ENCODE results near the gene CCDC17. TPM values are rescaled to one million over a fixed set of nuclear protein-coding genes. Genes with fewer than 3 reads are reported as not detected.

Gene CCDC17
- total and polyA plus RNA-seq, 2 experiments from 2014 or later, result 0.57 to 2.2 TPM

DNA sequence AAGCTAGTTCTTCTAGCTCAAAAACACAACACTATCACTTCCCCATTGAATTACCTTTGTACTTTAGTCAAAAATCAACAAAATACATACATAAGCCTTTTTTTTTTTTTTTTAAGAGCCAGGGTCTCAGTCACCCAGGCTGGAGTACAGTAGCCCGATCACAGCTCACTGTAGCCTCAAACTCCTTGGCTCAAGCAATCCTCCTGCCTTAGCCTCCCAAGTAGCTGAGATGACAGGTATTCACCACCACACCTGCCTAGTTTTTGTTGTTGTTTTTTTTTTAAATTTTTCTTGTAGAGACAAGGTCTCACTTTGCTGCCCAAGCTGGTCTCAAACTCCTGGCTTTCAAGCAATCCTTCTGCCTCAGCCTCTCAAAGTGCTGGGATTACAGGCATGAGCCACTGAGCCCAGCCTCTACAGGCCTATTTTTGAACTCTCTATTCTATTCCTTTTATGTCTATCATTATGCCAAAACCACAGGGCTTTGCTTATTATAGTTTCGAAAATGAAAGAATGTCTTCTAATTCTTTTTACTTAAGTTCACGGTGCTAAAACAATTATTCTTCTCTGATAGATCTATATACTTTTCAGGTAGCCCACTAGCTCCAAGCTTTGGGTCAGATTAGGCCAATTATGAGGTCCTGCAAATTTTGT is 32.8 kb upstream of the CCDC17 start (continued):
- TF ChIP-seq, protein P1, sequence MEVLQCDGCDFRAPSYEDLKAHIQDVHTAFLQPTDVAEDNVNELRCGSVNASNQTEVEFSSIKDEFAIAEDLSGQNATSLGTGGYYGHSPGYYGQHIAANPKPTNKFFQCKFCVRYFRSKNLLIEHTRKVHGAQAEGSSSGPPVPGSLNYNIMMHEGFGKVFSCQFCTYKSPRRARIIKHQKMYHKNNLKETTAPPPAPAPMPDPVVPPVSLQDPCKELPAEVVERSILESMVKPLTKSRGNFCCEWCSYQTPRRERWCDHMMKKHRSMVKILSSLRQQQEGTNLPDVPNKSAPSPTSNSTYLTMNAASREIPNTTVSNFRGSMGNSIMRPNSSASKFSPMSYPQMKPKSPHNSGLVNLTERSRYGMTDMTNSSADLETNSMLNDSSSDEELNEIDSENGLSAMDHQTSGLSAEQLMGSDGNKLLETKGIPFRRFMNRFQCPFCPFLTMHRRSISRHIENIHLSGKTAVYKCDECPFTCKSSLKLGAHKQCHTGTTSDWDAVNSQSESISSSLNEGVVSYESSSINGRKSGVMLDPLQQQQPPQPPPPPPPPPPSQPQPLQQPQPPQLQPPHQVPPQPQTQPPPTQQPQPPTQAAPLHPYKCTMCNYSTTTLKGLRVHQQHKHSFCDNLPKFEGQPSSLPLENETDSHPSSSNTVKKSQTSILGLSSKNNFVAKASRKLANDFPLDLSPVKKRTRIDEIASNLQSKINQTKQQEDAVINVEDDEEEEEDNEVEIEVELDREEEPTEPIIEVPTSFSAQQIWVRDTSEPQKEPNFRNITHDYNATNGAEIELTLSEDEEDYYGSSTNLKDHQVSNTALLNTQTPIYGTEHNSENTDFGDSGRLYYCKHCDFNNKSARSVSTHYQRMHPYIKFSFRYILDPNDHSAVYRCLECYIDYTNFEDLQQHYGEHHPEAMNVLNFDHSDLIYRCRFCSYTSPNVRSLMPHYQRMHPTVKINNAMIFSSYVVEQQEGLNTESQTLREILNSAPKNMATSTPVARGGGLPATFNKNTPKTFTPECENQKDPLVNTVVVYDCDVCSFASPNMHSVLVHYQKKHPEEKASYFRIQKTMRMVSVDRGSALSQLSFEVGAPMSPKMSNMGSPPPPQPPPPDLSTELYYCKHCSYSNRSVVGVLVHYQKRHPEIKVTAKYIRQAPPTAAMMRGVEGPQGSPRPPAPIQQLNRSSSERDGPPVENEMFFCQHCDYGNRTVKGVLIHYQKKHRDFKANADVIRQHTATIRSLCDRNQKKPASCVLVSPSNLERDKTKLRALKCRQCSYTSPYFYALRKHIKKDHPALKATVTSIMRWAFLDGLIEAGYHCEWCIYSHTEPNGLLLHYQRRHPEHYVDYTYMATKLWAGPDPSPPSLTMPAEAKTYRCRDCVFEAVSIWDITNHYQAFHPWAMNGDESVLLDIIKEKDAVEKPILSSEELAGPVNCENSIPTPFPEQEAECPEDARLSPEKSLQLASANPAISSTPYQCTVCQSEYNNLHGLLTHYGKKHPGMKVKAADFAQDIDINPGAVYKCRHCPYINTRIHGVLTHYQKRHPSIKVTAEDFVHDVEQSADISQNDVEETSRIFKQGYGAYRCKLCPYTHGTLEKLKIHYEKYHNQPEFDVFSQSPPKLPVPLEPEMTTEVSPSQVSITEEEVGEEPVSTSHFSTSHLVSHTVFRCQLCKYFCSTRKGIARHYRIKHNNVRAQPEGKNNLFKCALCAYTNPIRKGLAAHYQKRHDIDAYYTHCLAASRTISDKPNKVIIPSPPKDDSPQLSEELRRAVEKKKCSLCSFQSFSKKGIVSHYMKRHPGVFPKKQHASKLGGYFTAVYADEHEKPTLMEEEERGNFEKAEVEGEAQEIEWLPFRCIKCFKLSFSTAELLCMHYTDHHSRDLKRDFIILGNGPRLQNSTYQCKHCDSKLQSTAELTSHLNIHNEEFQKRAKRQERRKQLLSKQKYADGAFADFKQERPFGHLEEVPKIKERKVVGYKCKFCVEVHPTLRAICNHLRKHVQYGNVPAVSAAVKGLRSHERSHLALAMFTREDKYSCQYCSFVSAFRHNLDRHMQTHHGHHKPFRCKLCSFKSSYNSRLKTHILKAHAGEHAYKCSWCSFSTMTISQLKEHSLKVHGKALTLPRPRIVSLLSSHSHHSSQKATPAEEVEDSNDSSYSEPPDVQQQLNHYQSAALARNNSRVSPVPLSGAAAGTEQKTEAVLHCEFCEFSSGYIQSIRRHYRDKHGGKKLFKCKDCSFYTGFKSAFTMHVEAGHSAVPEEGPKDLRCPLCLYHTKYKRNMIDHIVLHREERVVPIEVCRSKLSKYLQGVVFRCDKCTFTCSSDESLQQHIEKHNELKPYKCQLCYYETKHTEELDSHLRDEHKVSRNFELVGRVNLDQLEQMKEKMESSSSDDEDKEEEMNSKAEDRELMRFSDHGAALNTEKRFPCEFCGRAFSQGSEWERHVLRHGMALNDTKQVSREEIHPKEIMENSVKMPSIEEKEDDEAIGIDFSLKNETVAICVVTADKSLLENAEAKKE (CRISPR knock-in tag; IDR thresholded peaks at IDR 0.05), result no peak
- TF ChIP-seq CREB1 (CRISPR knock-in tag; IDR thresholded peaks at IDR 0.05; ENCODE audit: low read depth) (no peak), ZNF331 (CRISPR knock-in tag; IDR thresholded peaks at IDR 0.05; ENCODE audit: low read depth) (no peak)

DNA sequence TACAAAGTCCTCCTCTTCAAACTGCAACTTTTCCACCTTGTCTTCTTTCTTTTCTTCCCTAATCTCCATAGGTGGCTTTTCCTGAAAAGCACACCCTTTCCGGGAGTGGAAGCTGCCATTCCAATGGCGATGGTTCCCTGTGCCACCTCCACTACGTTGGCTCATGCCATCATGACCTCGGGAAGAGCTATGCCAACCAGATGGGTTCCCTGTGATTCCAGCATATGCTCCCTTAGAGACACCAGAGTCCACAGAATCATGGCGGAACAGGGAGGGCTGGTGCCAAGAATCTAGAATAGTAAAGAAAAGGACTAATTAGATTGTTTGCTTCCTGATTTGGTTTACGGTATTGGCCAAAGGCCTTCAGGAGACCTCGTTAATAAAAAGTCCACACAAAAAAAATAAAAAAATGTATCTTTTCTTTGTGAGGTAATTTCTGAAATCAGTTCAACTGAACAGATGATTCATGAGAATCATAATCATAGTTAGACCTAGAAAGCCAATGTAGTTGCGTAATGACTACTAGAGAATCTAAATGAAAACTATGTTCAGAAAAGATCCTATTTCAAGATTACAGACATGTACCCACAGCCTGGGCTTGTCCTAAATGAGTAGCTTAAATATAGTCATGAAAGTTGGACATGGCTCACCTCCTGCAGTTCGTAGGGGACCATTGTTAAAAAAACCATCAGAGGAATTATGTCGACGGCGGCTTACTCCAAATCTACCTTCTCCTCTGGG is 30.9 kb upstream of the CCDC17 start:
- peaks cover 90% of the 10 kb centered on the region for H3K36me3 Mint-ChIP-seq (ENCODE audit: low read depth)
- ATAC-seq, result no peak
- peaks cover 22% of the 10 kb centered on the region for H4K20me1 ChIP-seq (replicated peaks; ENCODE audit: insufficient read depth)
- TF ChIP-seq EZH2 (IDR thresholded peaks at IDR 0.05; ENCODE audit: low read depth, unreplicated experiment), result no peak
- TF ChIP-seq, protein P2, sequence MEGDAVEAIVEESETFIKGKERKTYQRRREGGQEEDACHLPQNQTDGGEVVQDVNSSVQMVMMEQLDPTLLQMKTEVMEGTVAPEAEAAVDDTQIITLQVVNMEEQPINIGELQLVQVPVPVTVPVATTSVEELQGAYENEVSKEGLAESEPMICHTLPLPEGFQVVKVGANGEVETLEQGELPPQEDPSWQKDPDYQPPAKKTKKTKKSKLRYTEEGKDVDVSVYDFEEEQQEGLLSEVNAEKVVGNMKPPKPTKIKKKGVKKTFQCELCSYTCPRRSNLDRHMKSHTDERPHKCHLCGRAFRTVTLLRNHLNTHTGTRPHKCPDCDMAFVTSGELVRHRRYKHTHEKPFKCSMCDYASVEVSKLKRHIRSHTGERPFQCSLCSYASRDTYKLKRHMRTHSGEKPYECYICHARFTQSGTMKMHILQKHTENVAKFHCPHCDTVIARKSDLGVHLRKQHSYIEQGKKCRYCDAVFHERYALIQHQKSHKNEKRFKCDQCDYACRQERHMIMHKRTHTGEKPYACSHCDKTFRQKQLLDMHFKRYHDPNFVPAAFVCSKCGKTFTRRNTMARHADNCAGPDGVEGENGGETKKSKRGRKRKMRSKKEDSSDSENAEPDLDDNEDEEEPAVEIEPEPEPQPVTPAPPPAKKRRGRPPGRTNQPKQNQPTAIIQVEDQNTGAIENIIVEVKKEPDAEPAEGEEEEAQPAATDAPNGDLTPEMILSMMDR (conservative IDR thresholded peaks at IDR 0.05; ENCODE audit: low read depth in 2 of 2), result no peak
- TF ChIP-seq CREB1 (CRISPR knock-in tag; IDR thresholded peaks at IDR 0.05; ENCODE audit: low read depth), result no peak
- TF ChIP-seq, protein P1 (CRISPR knock-in tag; IDR thresholded peaks at IDR 0.05), result no peak

More for the DNA sequence above, 30.9 kb upstream of the CCDC17 start:
- no peak for DNase-seq (ENCODE audit: low spot score)
- H3K4me1 ChIP-seq (ENCODE audit: insufficient read depth), result no peaks in the 10 kb centered on the region
- H3K4me3 ChIP-seq, result no peak overlapping the region
- H3K27me3 ChIP-seq (ENCODE audit: insufficient read depth), result no peaks in the 10 kb centered on the region
- H3K4me2 ChIP-seq, result no peak overlapping the region
- H3K27ac ChIP-seq (ENCODE audit: low read depth), result no peak overlapping the region
- H3K9me2 ChIP-seq (ENCODE audit: insufficient read depth), result no peaks in the 10 kb centered on the region
- Mint-ChIP-seq H3K27ac (no peak overlapping the region), H3K9me3 (no peaks in the 10 kb centered on the region), H3K4me1 (peaks cover 8% of the 10 kb centered on the region), H3K4me3 (no peak overlapping the region), H3K27me3 (ENCODE audit: insufficient read depth, low read depth, poor library complexity) (peaks cover 4% of the 10 kb centered on the region)
- H2AFZ ChIP-seq, result no peak overlapping the region
- H3K79me2 ChIP-seq (replicated peaks; ENCODE audit: insufficient read depth), result peaks cover 48% of the 10 kb centered on the region
- H3F3A ChIP-seq (replicated peaks; ENCODE audit: low read depth), result no peaks in the 10 kb centered on the region; the same call in 1 of the 2 replicates
- H3K36me3 ChIP-seq (ENCODE audit: insufficient read depth), result peaks cover 71% of the 10 kb centered on the region

All from GM23338 (cell line).